HepG2 (cell line): ENCODE measurements around the gene KCNIP3. TPM values are rescaled to one million over a fixed set of nuclear protein-coding genes. Genes with fewer than 3 reads are reported as not detected.

Experiments
- AHR ChIP-seq: IDR thresholded peaks from 2 replicates; pipeline ENCODE4 v1.6.1; 2018; ENCODE audit warnings: missing genetic modification reagents, missing compliant biosample characterization
- ATF7-NPFF ChIP-seq: sonication (generic); formaldehyde crosslinking; IDR thresholded peaks from 2 replicates; pipeline ENCODE4 v1.8.1; 2023; ENCODE audit warnings: mild to moderate bottlenecking, low read depth, missing genetic modification reagents, moderate library complexity
- BCLAF1 ChIP-seq: fragments of 450-650 bp; IDR thresholded peaks from 2 replicates; pipeline ENCODE4 v1.6.1; 2017; ENCODE audit warnings: mild to moderate bottlenecking
- CREBL2 ChIP-seq: sonication (generic); formaldehyde crosslinking; IDR thresholded peaks from 2 replicates; pipeline ENCODE4 v1.8.1; 2023; ENCODE audit warnings: missing genetic modification reagents, mild to moderate bottlenecking, borderline replicate concordance
- FUBP1 ChIP-seq: sonication (generic); formaldehyde crosslinking; IDR thresholded peaks from 2 replicates; pipeline ENCODE4 v1.5.1; 2020; ENCODE audit warnings: missing genetic modification reagents, mild to moderate bottlenecking, borderline replicate concordance
- LCORL ChIP-seq, 2 experiments: fragments of 450-650 bp in 1 of 2; sonication (generic) in 1 of 2; formaldehyde crosslinking in 1 of 2; IDR thresholded peaks; 2 replicates each; pipeline versions ENCODE4 v1.5.0 to v1.6.1; 2017 to 2020; ENCODE audit warnings: antibody characterized with exemption in 1 of 2, missing genetic modification reagents in 1 of 2
- POGK ChIP-seq: sonication (generic); formaldehyde crosslinking; conservative IDR thresholded peaks from 2 replicates; pipeline ENCODE4 v1.8.0; 2022; ENCODE audit warnings: mild to moderate bottlenecking, moderate library complexity, missing genetic modification reagents
- RXRB ChIP-seq: IDR thresholded peaks from 2 replicates; pipeline ENCODE4 v1.6.1; 2016; ENCODE audit warnings: borderline replicate concordance, missing genetic modification reagents, missing compliant biosample characterization
- SALL1 ChIP-seq: sonication (generic); formaldehyde crosslinking; IDR thresholded peaks from 2 replicates; pipeline ENCODE4 v1.8.0; 2022; ENCODE audit warnings: mild to moderate bottlenecking, missing genetic modification reagents
- SP140L ChIP-seq: sonication (generic); formaldehyde crosslinking; IDR thresholded peaks from 2 replicates; pipeline ENCODE4 v1.4.0; 2020; ENCODE audit warnings: missing genetic modification reagents, borderline replicate concordance
- ZBTB37 ChIP-seq: sonication (generic); formaldehyde crosslinking; IDR thresholded peaks from 2 replicates; pipeline ENCODE4 v1.4.0; 2020; ENCODE audit warnings: mild to moderate bottlenecking, missing genetic modification reagents
- ZBTB39 ChIP-seq: sonication (generic); formaldehyde crosslinking; IDR thresholded peaks from 2 replicates; pipeline ENCODE4 v1.5.0; 2020; ENCODE audit warnings: missing genetic modification reagents
- ZBTB8A ChIP-seq: sonication (generic); formaldehyde crosslinking; IDR thresholded peaks from 2 replicates; pipeline ENCODE4 v1.4.0; 2020; ENCODE audit warnings: mild to moderate bottlenecking, low read depth, missing genetic modification reagents, borderline replicate concordance
- ZFP91 ChIP-seq: sonication (generic); formaldehyde crosslinking; IDR thresholded peaks from 2 replicates; pipeline ENCODE4 v1.9.0; 2022; ENCODE audit warnings: missing genetic modification reagents, mild to moderate bottlenecking, borderline replicate concordance
- ZNF451 ChIP-seq: sonication (generic); formaldehyde crosslinking; IDR thresholded peaks from 2 replicates; pipeline ENCODE4 v1.5.0; 2020; ENCODE audit warnings: mild to moderate bottlenecking, missing genetic modification reagents
- ZSCAN25 ChIP-seq: sonication (generic); formaldehyde crosslinking; IDR thresholded peaks from 2 replicates; pipeline ENCODE4 v1.8.0; 2022; ENCODE audit warnings: mild to moderate bottlenecking, missing genetic modification reagents
- polyA plus RNA-seq, 8 experiments: library from polyadenylated mRNA; depleted of rRNA in 3 of 8; stranded (reverse) in 7 of 8; unstranded in 1 of 8; fragments of >200 nt; fragmentation: Illumina TruSeq in 4 of 8; extraction: Trizol in 4 of 8; gene quantifications; 2 replicates each; pipeline versions ENCODE4 v1.2.1 to v1.2.3, GENCODE V29; 2011 to 2016; ENCODE audit warnings: low read depth in 4 of 8, missing spikeins in 1 of 8, mixed read lengths in 1 of 8; ENCODE audit not compliant: insufficient read depth in 1 of 8
- total RNA-seq, 5 experiments: library from RNA; depleted of rRNA; stranded (reverse); fragments of >200 nt; fragmentation: Illumina TruSeq; extraction: Trizol; gene quantifications; 2 replicates each; pipeline ENCODE4 v1.2.3, GENCODE V29; 2016; ENCODE audit warnings: low read depth in 1 of 5

KCNIP3 gene
- total and polyA plus RNA-seq, 2 of the 13 experiments (the other 11 are each of a cell fraction or from before 2014, with no cell fraction given) = not detected

GRCh38 chr2:95385570-95385984 is 88.4 kb downstream of the KCNIP3 start (continued):
- TF ChIP-seq ATF7-NPFF (CRISPR knock-in tag) (no peak), ZSCAN25 (CRISPR knock-in tag) (peak; percentile 99), RXRB (CRISPR knock-in tag) (0 out of 2 replicates have a peak, but pooled peaks have one; percentile 17), ZBTB39 (0 out of 2 replicates have a peak, but pooled peaks have one; percentile 55), ZFP91 (0 out of 2 replicates have a peak, but pooled peaks have one; percentile 19), ZBTB37 (CRISPR knock-in tag) (no peak), ZBTB8A (CRISPR knock-in tag) (no peak), LCORL (IDR thresholded peaks at IDR 0.05) (no peak), LCORL (CRISPR knock-in tag; IDR thresholded peaks at IDR 0.05) (peak; percentile 63), BCLAF1 (no peak), AHR (CRISPR knock-in tag) (no peak), CREBL2 (CRISPR knock-in tag) (no peak), POGK (CRISPR knock-in tag) (0 out of 2 replicates have a peak, but pooled peaks have one; percentile 17), ZNF451 (CRISPR knock-in tag) (no peak), SP140L (no peak), FUBP1 (CRISPR knock-in tag) (no peak), SALL1 (CRISPR knock-in tag) (peak; percentile 46; the same call in 1 of the 2 replicates)
